AG09309 (cell line): ENCODE measurements around the gene AGFG2.

Experiments
- DNase-seq: peaks from one replicate; pipeline ENCODE4 v3.0.0-alpha.2; 2010; ENCODE audit warnings: low read depth
- H3K4me3 ChIP-seq: 2 replicates; pipeline ENCODE4 v1.5.1; 2011; ENCODE audit warnings: mild to moderate bottlenecking, low read depth, low read length, moderate library complexity; ENCODE audit not compliant: control insufficient read depth
- TF ChIP-seq, protein P1 (sequence below): IDR thresholded peaks from 2 replicates; pipeline ENCODE4 v1.5.1; 2011; ENCODE audit warnings: mild to moderate bottlenecking, low read depth, low read length, inconsistent platforms; ENCODE audit not compliant: insufficient read depth, control insufficient read depth; ENCODE audit errors: missing control alignments

AGFG2 gene

GRCh38 chr7:100590077-100590737 is 51.2 kb downstream of the AGFG2 start:
- no peak for DNase-seq
- no peak overlapping the region for H3K4me3 ChIP-seq
- TF ChIP-seq, protein P1, sequence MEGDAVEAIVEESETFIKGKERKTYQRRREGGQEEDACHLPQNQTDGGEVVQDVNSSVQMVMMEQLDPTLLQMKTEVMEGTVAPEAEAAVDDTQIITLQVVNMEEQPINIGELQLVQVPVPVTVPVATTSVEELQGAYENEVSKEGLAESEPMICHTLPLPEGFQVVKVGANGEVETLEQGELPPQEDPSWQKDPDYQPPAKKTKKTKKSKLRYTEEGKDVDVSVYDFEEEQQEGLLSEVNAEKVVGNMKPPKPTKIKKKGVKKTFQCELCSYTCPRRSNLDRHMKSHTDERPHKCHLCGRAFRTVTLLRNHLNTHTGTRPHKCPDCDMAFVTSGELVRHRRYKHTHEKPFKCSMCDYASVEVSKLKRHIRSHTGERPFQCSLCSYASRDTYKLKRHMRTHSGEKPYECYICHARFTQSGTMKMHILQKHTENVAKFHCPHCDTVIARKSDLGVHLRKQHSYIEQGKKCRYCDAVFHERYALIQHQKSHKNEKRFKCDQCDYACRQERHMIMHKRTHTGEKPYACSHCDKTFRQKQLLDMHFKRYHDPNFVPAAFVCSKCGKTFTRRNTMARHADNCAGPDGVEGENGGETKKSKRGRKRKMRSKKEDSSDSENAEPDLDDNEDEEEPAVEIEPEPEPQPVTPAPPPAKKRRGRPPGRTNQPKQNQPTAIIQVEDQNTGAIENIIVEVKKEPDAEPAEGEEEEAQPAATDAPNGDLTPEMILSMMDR: no peak

DNA sequence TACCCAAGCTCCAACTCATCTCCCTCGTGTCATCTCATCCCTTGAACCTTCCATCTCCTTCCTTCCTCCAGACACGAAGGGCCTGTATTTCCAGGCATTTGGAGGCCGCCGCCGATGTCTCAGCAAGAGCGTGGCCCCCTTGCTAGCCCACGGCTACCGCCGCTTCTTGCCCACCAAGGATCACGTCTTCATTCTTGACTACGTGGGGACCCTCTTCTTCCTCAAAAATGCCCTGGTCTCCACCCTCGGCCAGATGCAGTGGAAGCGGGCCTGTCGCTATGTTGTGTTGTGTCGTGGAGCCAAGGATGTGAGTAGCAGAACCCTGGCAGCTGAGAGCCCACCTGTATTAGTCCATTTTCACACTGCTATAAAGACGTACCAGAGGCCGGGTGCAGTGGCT is 52.6 kb downstream of the AGFG2 start:
- no peak for DNase-seq
- no peak overlapping the region for H3K4me3 ChIP-seq
- TF ChIP-seq, protein P1: no peak

GRCh38 chr7:100595188-100595587 is 56.2 kb downstream of the AGFG2 start:
- DNase-seq: no peak
- H3K4me3 ChIP-seq: no peak overlapping the region
- TF ChIP-seq, protein P1: no peak

GRCh38 chr7:100598425-100598824 is 59.4 kb downstream of the AGFG2 start:
- TF ChIP-seq, protein P1: no peak
- no peak for DNase-seq
- H3K4me3 ChIP-seq: no peak overlapping the region

- DNase-seq: no peak
- TF ChIP-seq, protein P1: no peak
- no peak overlapping the region for H3K4me3 ChIP-seq
These were observed 61.1 kb downstream of the AGFG2 start for GRCh38 chr7:100599911-100600729.

- H3K4me3 ChIP-seq: no peak overlapping the region
- TF ChIP-seq, protein P1: no peak
- DNase-seq: no peak
These were observed 61.7 kb downstream of the AGFG2 start for GRCh38 chr7:100600730-100601038.
